ENCODE data around the gene KLRC1.
"Not testable (repeated sequence)": the region's sequence is repeated elsewhere in the genome, so short reads cannot be mapped to it uniquely, and the experiment has no call there.

The KLRC1 gene

GRCh38 chr12:10453156-10453555, at the start of gene KLRC1:
KLRC1 (minus strand) TSS chr12:10453377; CDS start chr12:10451156, 2,221 bp downstream.
- DNase-seq (ENCODE audit: low read depth in 1 of 2, low spot score in 1 of 2): no peak

DNA sequence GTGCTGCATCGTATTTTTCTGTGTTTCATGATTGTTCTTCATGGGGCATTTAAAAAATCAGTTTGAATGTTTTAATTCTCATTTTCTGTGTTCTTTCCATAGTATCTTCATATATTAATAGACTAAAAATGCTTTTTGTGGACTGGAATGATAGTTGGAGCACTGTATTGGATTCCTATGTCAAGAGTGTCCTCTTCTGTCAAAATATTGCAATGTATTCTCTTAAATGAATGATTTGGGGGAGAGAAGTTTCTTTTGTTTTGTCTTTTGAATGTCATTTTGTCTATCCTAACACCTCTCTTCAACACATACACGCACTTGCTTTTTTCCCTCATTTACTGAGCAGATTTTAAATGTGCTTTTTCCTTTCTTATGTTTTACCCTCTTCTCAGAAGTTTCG, 47.9 kb upstream of the KLRC1 start:
- no peak for DNase-seq (ENCODE audit: low read depth in 1 of 2, low spot score in 1 of 2)

DNA sequence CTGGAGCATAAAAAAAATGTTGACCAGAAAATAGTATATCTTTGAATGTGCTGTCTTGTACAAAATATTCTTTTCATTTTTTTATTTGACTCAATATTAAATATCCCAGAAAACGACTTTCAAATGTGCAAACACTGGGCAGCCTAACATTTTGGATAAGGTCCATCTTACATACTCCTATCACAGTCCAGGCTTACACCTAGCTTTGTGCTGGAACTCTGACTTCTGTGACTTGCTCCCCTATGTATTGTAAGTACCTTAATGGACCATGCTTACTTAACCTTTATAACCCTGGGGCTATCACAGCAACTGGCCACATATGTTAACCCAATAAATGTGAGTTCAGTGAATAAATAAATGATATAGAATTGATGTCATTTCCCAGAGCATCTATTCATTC, 44.9 kb upstream of the KLRC1 start:
- DNase-seq (ENCODE audit: low read depth in 1 of 2, low spot score in 1 of 2): no peak

DNA sequence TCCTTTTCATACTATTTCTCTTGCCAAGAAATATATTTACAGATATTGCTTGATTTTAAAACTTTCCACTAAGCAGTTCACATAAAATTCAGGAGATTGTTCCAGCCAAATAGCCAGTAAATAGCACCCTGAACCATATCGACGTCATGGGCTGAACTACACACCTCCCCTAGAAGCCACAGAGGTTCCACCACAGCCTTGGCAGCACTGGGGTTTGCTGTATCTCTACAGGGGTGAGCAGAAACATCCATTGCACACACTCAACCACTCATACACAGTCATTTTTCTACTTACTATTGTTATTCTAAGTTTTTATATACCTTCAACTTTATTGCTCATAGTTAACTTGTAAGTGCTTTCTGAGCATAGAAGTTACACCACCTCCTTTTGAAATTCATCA, 44.4 kb upstream of the KLRC1 start:
- no peak for DNase-seq (ENCODE audit: low read depth in 1 of 2, low spot score in 1 of 2)

GRCh38 chr12:10491766-10492165, 38.6 kb upstream of the KLRC1 start:
- DNase-seq (ENCODE audit: low read depth in 1 of 2, low spot score in 1 of 2): no peak

GRCh38 chr12:10487328-10487727, 34.2 kb upstream of the KLRC1 start:
- DNase-seq (ENCODE audit: low read depth in 1 of 2, low spot score in 1 of 2): not testable (repeated sequence)

DNA sequence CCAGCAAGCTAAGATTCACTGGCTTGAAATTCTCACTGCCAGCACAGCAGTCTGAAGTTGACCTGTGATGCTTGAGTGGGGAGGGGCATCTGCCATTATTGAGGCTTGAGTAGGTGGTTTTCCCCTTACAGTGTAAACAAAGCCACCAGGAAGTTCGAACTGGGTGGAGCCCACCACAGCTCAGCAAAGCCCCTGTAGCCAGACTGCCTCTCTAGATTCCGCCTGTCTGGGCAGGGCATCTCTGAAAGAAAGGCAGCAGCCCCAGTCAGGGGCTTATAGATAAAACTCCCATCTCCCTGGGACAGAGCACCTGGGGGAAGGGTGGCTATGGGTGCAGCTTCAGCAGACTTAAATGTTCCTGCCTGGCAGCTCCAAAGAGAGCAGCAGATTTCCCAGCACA, 28.7 kb upstream of the KLRC1 start:
- DNase-seq (ENCODE audit: low read depth in 1 of 2, low spot score in 1 of 2): not testable (repeated sequence)

- not testable (repeated sequence) for DNase-seq (ENCODE audit: low read depth in 1 of 2, low spot score in 1 of 2)
Observed at GRCh38 chr12:10472808-10473207, 19.6 kb upstream of the KLRC1 start.

GRCh38 chr12:10469701-10470100, 16.5 kb upstream of the KLRC1 start:
- no peak for DNase-seq (ENCODE audit: low read depth in 1 of 2, low spot score in 1 of 2)

DNA sequence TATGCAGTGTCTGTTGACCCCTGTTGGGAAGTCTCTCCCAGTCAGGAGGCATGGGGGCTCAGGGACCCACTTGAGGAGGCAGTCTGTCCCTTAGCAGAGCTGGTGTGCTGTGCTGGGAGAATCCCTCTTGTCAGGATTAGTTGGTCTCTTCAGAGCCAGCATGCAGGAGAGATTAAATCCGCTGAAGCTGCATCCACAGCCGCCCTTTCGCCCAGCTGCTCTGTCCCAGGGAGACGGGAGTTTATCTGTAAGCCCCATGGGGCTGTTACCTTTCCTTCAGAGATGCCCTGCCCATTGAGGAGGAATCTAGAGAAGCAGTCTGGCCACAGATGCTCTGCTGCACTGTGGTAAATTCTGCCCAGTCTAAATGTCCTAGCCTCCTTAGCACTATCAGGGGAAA, 13.1 kb upstream of the KLRC1 start:
- DNase-seq (ENCODE audit: low read depth in 1 of 2, low spot score in 1 of 2): no peak

GRCh38 chr12:10457760-10458159, 4.6 kb upstream of the KLRC1 start:
- no peak for DNase-seq (ENCODE audit: low read depth in 1 of 2, low spot score in 1 of 2)

DNA sequence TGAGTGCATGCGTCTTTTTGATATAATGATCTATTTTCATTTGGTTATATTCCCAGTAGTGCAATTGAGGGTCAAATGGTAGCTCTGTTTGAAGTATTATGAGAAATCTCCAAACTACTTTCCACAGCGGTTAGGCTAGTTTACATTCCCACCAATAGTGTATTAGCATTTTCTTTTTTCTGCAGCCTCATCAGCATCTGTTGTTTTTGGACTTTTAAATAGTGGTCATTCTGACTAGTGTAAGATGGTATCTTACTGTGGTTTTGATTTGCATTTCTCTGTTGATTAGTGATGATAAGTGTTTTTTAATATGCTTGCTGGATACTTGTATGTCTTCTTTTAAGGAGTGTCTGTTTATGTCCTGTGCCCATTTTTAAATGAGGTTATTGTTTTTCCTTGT, 3.7 kb upstream of the KLRC1 start:
- DNase-seq (ENCODE audit: low read depth in 1 of 2, low spot score in 1 of 2): no peak

DNA sequence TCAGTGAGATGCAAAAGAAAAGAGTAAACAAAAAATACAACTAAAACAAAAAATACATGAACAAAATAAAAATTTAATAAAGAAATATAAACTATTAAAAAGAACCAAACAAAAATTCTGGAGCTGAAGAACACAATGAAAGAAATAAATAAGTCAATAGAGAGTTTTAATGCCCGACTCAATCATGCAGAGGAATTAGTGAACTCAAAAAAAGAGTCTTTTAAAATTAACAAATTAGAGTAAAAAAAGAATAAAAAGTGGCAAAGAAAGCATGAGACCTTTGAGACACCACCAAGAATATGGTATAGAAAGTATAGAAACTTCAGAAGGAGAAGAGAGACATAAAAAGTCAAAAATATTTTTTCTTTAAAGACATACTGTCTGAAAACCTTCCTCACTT, 2.6 kb upstream of the KLRC1 start:
- DNase-seq (ENCODE audit: low read depth in 1 of 2, low spot score in 1 of 2): no peak

DNA sequence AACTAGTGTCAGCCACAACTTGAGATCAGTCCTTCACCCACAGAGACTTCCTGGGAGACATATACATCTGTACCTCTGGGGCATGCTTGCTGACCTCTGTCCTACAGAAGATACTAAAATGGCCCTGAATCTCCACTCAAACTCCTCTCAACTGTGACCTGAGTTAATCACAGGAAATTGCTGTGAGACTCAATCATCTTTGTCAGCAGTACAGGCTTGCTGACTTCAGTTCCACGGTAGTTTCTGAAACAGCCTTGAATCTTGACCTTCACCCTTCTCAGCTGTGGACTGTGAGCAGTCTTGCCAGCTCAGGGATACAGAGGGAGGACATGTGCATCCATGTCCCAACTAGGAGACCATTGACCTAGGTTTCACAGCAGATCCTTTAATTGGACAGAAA, 1.4 kb upstream of the KLRC1 start:
- no peak for DNase-seq (ENCODE audit: low read depth in 1 of 2, low spot score in 1 of 2)

DNA sequence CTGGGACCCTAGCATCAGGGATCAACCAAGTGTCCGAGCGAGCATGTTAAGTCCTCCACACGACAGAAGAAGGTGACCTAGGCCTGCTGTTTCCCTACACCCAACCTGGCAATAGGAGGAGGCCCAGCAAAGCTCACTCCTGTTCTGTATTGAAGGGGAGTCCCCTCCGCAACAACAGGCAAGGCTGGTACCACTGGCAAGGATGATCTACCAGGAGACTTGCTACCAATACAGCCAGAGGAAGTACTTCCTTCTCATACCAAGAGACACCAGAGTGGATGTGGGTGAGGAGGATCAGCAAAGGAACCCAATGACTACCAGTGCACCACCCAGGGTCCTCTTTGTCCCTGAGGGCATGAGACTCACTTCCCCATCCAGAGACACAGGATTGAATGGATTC, 4.9 kb downstream of the KLRC1 start:
- no peak for DNase-seq (ENCODE audit: low read depth in 1 of 2, low spot score in 1 of 2)

DNA sequence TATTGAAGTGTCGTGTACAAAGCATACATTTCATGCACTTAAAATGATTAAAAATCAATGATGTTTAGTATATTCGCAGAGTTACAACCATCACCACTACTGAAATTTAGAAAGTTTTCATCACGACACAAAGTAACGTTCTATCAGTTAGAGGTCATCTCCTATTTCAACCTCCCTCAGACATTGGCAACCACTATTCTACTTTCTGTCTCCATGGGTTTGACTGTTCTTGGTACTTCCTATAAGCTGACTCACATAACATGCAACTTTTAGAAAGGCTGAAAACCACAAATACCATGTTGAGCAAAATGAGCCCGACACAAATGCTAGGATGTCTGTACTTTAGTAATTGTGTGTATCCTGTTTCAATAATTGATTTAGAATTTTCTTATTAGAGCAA, 7.1 kb downstream of the KLRC1 start:
- DNase-seq (ENCODE audit: low read depth in 1 of 2, low spot score in 1 of 2): not testable (repeated sequence)

DNA sequence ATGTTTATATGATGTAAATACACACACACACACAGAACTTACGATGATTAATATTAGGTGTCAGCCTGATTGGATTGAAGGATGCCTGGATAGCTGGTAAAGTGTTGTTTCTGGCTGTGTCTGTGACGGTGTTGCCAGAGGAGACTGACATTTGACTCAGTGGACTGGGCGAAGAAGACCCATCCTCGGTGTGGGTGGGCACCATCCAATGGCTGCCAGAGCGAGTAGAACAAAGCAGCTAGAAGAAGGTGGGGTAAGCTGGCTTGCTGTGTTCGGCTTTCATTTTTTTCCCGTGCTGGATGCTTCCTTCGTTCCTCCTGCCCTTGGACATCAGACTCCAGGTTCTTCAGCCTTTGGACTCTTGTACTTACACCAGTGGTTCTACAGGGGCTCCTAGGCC, 12.0 kb downstream of the KLRC1 start:
- DNase-seq (ENCODE audit: low read depth in 1 of 2, low spot score in 1 of 2): not testable (repeated sequence)

DNA sequence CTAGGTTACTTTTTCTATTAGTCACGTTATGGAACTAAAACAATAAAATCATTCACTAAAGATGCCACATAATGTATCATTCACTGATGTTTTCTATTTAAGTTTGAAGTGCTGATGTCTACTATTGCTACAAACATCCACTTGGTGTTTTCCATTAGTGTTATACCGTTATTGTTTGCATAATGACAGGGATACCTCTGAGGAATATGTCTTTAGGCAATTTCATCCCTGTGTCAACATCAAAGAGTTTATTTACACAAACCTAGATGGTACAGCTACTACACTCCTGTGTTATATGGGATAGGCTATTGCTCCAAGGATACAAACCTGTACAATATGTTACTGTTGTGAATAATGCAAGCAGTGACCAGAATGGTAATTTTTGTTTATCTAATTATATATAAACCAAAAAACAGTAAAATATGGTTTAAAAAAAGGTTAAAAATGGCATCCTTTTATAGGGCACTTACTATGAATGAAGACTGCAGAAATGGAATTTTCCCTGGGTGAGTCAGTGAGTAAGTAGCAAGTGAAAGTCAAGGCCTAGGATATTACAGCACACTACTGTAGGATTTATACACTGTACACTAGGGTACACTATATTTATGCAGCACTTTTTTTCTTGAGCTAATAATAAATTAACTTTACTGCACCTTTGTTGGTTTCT, 13.4 kb downstream of the KLRC1 start:
- not testable (repeated sequence) for DNase-seq (ENCODE audit: low read depth in 1 of 2, low spot score in 1 of 2)

GRCh38 chr12:10437601-10438000, 15.6 kb downstream of the KLRC1 start:
- not testable (repeated sequence) for DNase-seq (ENCODE audit: low read depth in 1 of 2, low spot score in 1 of 2)

- DNase-seq (ENCODE audit: low read depth in 1 of 2, low spot score in 1 of 2): not testable (repeated sequence)
Observed at GRCh38 chr12:10435816-10436215, 17.4 kb downstream of the KLRC1 start, which contains the start of gene KLRC2. KLRC2 (minus strand) TSS chr12:10436010; CDS start chr12:10435986, 24 bp downstream.

GRCh38 chr12:10430623-10431022, 22.6 kb downstream of the KLRC1 start:
- DNase-seq (ENCODE audit: low read depth in 1 of 2, low spot score in 1 of 2): not testable (repeated sequence)

DNA sequence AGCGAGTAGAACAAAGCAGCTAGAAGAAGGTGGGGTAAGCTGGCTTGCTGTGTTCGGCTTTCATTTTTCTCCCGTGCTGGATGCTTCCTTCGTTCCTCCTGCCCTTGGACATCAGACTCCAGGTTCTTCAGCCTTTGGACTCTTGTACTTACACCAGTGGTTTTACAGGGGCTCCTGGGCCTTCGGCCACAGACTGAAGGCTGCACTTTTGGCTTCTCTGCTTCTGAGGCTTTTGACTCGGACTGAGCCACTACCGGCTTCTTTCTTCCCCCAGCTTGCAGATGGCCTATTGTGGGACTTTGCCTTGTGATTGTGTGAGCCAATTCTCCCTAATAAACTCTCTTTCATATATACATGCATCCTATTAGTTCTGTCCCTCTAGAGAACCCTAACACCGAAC, 27.2 kb downstream of the KLRC1 start:
- DNase-seq (ENCODE audit: low read depth in 1 of 2, low spot score in 1 of 2): not testable (repeated sequence)

- not testable (repeated sequence) for DNase-seq (ENCODE audit: low read depth in 1 of 2, low spot score in 1 of 2)
Observed at GRCh38 chr12:10424260-10424899, 28.8 kb downstream of the KLRC1 start.
